Right lobe of liver (tissue), 6 donors: ENCODE measurements around the gene CA12. TPM values are rescaled to one million over a fixed set of nuclear protein-coding genes. Genes with fewer than 3 reads are reported as not detected.

ENCODE experiments used
- ATAC-seq, 4 donors: fragments of 200-7000 bp; cut with Tn5 transposase; one replicate each; pipeline ENCODE4 v1.9.1; 2020; ENCODE audit warnings: mild to moderate bottlenecking in 4 of 4, moderate library complexity in 4 of 4
- DNase-seq, 3 donors: peaks; one replicate each; pipeline ENCODE4 v3.0.0-alpha.2; 2020
- H3K27ac ChIP-seq, 3 donors: fragments of 200-600 bp; one replicate each; pipeline ENCODE4 v1.8.0; 2022
- H3K27me3 ChIP-seq, 2 donors: fragments of 200-600 bp; one replicate each; pipeline ENCODE4 v1.8.0; 2022
- H3K36me3 ChIP-seq, 4 donors: fragments of 200-600 bp; sonication (generic) in 1 of 4; one replicate each; pipeline versions ENCODE4 v1.5.1 to v1.8.0; 2017 to 2022; ENCODE audit warnings: control low read depth in 1 of 4
- H3K4me1 ChIP-seq, 4 donors: fragments of 200-600 bp; sonication (generic) in 1 of 4; one replicate each; pipeline versions ENCODE4 v1.5.1 to v1.8.0; 2017 to 2022; ENCODE audit warnings: control low read depth in 1 of 4
- H3K4me3 ChIP-seq, 3 donors: fragments of 200-600 bp; one replicate each; pipeline ENCODE4 v1.8.0; 2022
- H3K9me3 ChIP-seq, 4 donors: fragments of 200-600 bp; sonication (generic) in 1 of 4; one replicate each; pipeline versions ENCODE4 v1.5.1 to v1.8.0; 2017 to 2022; ENCODE audit warnings: control low read depth in 1 of 4
- CTCF ChIP-seq, 4 donors: fragments of 200-600 bp in 3 of 4; fragments of 450-650 bp in 1 of 4; IDR thresholded peaks; one replicate each; pipeline versions ENCODE4 v1.5.1 to v1.8.0; 2016 to 2022; ENCODE audit warnings: antibody characterized with exemption in 4 of 4, mild to moderate bottlenecking in 2 of 4
- POLR2A ChIP-seq: fragments of 450-650 bp; IDR thresholded peaks from one replicate; pipeline ENCODE4 v1.6.1; 2017; ENCODE audit warnings: antibody characterized with exemption, mild to moderate bottlenecking
- WGBS: methylation state at CpG from one replicate; pipeline ENCODE4 v1.1.6; 2018; ENCODE audit warnings: low coverage, low lambda C conversion rate; ENCODE audit not compliant: insufficient coverage; ENCODE audit errors: missing lambda C conversion rate; 5-methylcytosine and 5-hydroxymethylcytosine counted together
- intact Hi-C, 2 donors: fragments of 100-400 bp; cut with DNase I; formaldehyde crosslinking; loops; one replicate each; pipeline versions ENCODE4 v1.11.2 to v1.14.1; 2022
- total RNA-seq, 6 experiments: library from RNA; depleted of rRNA in 2 of 6; stranded (reverse); fragments of >200 nt in 2 of 6; fragmentation: NEBNext Ultra II Directional in 3 of 6; extraction: Animal tissue kit (Norgen Biotek cat#: 25700) in 3 of 6; gene quantifications; one replicate each; pipeline versions ENCODE4 v1.1.0 to v1.2.4, GENCODE V29; 2016 to 2023
- donor health status: DM: no; HTN: yes; CAD: no.
- donor health status: DM: no; HTN: no; CAD: no.
- donor health status: DM: no; HTN: no; CAD: no.
- donor health status: DM: no; HTN: yes; CAD: no.
- donor health status: DM: no; HTN: yes; CAD: no.

Gene CA12
- total RNA-seq, 6 experiments from 2014 or later: 0.02 to 18.3 (median 1.4) TPM

- no peak for ATAC-seq
- Histone ChIP-seq H3K4me3 (no peak overlapping the region), H3K27ac (no peak overlapping the region), H3K27me3 (no peaks in the 10 kb centered on the region), H3K4me1 (peaks cover 0 to 16% (median 0%) of the 10 kb centered on the region in 4 donors), H3K9me3 (no peaks in the 10 kb centered on the region), H3K36me3 (no peaks in the 10 kb centered on the region)
- intact Hi-C loops: no loop called here
- no peak for TF ChIP-seq CTCF (IDR thresholded peaks at IDR 0.05)
- no peak for TF ChIP-seq POLR2A
- no peak for DNase-seq
- WGBS: 96% methylated on average over 4 of the region's 10 CpGs
Observed at GRCh38 chr15:63339006-63339766, 42.5 kb downstream of the CA12 start.

- DNase-seq (no peak), ATAC-seq (no peak)
- H3K9me3 ChIP-seq: no peaks in the 10 kb centered on the region
- H3K27ac ChIP-seq: no peak overlapping the region
- TF ChIP-seq CTCF (IDR thresholded peaks at IDR 0.05) (no peak), POLR2A (no peak)
- H3K36me3 ChIP-seq: no peaks in the 10 kb centered on the region
- no peaks in the 10 kb centered on the region for H3K27me3 ChIP-seq
- intact Hi-C loops: no loop called here
- H3K4me1 ChIP-seq: peaks cover 0 to 16% (median 0%) of the 10 kb centered on the region in 4 donors
- H3K4me3 ChIP-seq: no peak overlapping the region
Observed at GRCh38 chr15:63338170-63338569, 43.5 kb downstream of the CA12 start.

GRCh38 chr15:63337046-63337445, 44.6 kb downstream of the CA12 start:
- peaks cover 0 to 16% (median 0%) of the 10 kb centered on the region in 4 donors for H3K4me1 ChIP-seq
- no peak for ATAC-seq

GRCh38 chr15:63335543-63336240, 46.0 kb downstream of the CA12 start:
- no peak overlapping the region for H3K27ac ChIP-seq
- no peak overlapping the region for H3K4me3 ChIP-seq
- no peaks in the 10 kb centered on the region for H3K27me3 ChIP-seq
- intact Hi-C loops: no loop called here
- 85% methylated on average over 5 of the region's 8 CpGs for WGBS
- no peak for TF ChIP-seq CTCF (IDR thresholded peaks at IDR 0.05)
- H3K36me3 ChIP-seq: no peaks in the 10 kb centered on the region
- H3K4me1 ChIP-seq: peaks cover 0 to 11% (median 0%) of the 10 kb centered on the region in 4 donors
- DNase-seq (no peak), ATAC-seq (no peak)
- no peaks in the 10 kb centered on the region for H3K9me3 ChIP-seq

More at GRCh38 chr15:63337046-63337445, 44.6 kb downstream of the CA12 start:
- H3K9me3 ChIP-seq: no peaks in the 10 kb centered on the region
- no peak overlapping the region for H3K4me3 ChIP-seq
- intact Hi-C loops: no loop called here
- TF ChIP-seq CTCF (IDR thresholded peaks at IDR 0.05) (no peak), POLR2A (no peak)
- H3K27me3 ChIP-seq: no peaks in the 10 kb centered on the region
- no peak for DNase-seq
- H3K27ac ChIP-seq: no peak overlapping the region
- 87% methylated on average over 3 of the region's 4 CpGs for WGBS
- no peaks in the 10 kb centered on the region for H3K36me3 ChIP-seq
